Activated naive CD4-positive, alpha-beta T cell treated with anti-CD3 and anti-CD28 coated beads, Interleukin-2, amount 50 U/mL, for 72 hours (primary cell): ENCODE results near the gene ACCS. TPM values are rescaled to one million over a fixed set of nuclear protein-coding genes. Genes with fewer than 3 reads are reported as not detected.

ENCODE experiments used
- total RNA-seq, 2 donors: library from RNA; stranded (reverse); gene quantifications; one replicate each; pipeline ENCODE4 v1.2.3, GENCODE V29; 2022

ACCS gene
- total RNA-seq, 2 donors from 2014 or later: 5.4 to 8.5 TPM

Other genes starting within 250 kb of the ACCS start
- gene ALKBH3, start 185.4 kb upstream of the ACCS start, total RNA-seq: 10 to 100 TPM; 35.5 to 42.3 TPM
- under 1 TPM; 0.11 to 0.49 TPM for gene C11orf96, start 123.6 kb upstream of the ACCS start, total RNA-seq
- under 1 TPM in 1 of 2 donors, not detected in 1; 0.11 TPM for gene ACCSL, start 18.3 kb upstream of the ACCS start, total RNA-seq
- 10 to 100 TPM; 23.3 to 24.3 TPM for gene EXT2, start 29.4 kb downstream of the ACCS start, total RNA-seq
- gene ALX4, start 243.9 kb downstream of the ACCS start, total RNA-seq: not detected